Memory B cell (primary cell): ENCODE measurements around the gene GALNT14.
A peak's percentile ranks its signal among the peaks of the same experiment; 100 is the strongest.
"Not testable (repeated sequence)": the region's sequence is repeated elsewhere in the genome, so short reads cannot be mapped to it uniquely, and the experiment has no call there.

Experiments
- ATAC-seq: fragments of 150-1000 bp; cut with Tn5 transposase; 2 replicates; pipeline ENCODE4 v1.10.0; 2021; ENCODE audit warnings: low read depth, mild to moderate bottlenecking, moderate library complexity
- DNase-seq, 2 donors: peaks; one replicate each; pipeline ENCODE4 v3.0.0; 2022; ENCODE audit warnings: low spot score in 2 of 2
- H3K27ac Mint-ChIP-seq: one replicate; pipeline ENCODE4 v1.8.0; 2022; ENCODE audit warnings: mild to moderate bottlenecking, moderate library complexity, mixed read lengths
- H3K27me3 Mint-ChIP-seq: one replicate; pipeline ENCODE4 v1.8.0; 2022; ENCODE audit warnings: mixed read lengths
- H3K36me3 Mint-ChIP-seq: one replicate; pipeline ENCODE4 v1.8.0; 2022; ENCODE audit warnings: mild to moderate bottlenecking, mixed read lengths
- H3K4me1 Mint-ChIP-seq: one replicate; pipeline ENCODE4 v1.8.0; 2022; ENCODE audit warnings: mixed read lengths
- H3K4me3 Mint-ChIP-seq: one replicate; pipeline ENCODE4 v1.8.0; 2022; ENCODE audit warnings: mild to moderate bottlenecking, moderate library complexity, mixed read lengths
- H3K9me3 Mint-ChIP-seq: one replicate; pipeline ENCODE4 v1.8.0; 2022; ENCODE audit warnings: mixed read lengths

GALNT14 gene, protein sequence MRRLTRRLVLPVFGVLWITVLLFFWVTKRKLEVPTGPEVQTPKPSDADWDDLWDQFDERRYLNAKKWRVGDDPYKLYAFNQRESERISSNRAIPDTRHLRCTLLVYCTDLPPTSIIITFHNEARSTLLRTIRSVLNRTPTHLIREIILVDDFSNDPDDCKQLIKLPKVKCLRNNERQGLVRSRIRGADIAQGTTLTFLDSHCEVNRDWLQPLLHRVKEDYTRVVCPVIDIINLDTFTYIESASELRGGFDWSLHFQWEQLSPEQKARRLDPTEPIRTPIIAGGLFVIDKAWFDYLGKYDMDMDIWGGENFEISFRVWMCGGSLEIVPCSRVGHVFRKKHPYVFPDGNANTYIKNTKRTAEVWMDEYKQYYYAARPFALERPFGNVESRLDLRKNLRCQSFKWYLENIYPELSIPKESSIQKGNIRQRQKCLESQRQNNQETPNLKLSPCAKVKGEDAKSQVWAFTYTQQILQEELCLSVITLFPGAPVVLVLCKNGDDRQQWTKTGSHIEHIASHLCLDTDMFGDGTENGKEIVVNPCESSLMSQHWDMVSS

DNA sequence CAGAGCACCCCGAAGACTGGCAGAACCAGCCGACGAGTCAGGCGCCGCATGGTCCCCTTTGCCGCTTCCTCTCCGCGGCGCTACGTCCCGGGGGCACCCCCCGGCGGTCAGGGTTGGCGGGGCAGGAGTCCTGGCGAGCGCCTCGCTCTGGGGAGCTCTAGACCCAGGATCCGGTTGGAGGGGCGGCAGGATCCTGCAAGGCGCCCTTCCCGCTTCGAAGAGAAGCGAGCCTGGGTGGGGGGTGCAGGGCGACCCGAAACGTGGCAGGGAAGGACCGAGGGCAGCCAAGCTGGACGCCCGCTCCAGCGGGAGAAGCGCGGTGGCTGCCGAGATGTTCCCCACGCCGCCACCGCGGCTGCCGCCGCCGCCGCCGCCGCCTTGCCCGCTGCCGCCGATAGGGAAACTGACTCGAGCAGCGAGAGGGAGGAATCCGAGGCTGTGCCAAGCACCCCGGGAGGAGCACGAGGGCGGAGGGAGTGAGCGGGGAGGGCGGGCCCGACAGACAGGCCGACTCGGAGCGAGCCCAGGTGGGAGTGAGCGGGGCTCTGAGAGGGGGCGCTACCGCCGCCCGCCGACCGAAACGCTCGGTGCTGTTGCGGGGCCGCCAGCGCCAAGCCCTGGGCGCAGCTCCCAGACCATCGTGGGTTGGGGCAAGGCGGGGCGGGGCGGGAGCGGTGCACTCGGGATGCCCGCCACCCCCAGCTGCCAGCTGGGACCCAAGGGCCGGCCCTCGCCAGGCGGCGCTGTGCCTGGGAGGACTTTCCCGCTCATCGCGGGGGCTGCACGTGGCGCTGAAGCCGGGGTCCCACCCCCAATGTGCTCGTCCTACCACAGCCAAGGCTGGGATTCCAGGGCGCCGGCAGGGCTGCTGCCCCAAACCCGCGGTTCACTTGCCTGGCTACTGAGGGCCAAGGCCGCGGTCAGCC, at the start of gene GALNT14:
GALNT14 (minus strand) TSS at position 404 of the 926 bp plus-strand sequence; CDS start at position 50, 354 bp downstream.
- no peak within 1 kb of the TSS for H3K27ac Mint-ChIP-seq

DNA sequence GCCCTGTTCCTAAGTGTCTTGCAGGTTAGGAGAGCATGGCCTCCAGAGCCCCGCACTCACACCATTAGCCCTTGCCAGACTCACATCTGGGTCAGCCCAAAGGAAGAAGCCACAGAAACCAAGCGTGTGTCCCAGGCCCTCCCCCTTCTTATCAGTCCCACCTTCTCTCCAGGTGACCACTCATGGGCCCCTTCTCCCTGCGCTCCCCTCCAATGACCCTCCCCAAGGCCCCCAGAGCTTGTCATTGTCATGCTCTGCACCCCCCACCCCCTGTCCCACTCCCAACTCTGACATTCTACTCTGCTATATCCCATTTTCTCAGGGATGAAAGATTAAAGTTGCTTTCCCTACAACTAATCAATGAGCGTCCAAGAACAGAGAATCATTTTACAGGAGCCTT, 48.9 kb upstream of the GALNT14 start:
- Mint-ChIP-seq H3K9me3 (peaks cover 1% of the 10 kb centered on the region), H3K36me3 (peaks cover 31% of the 10 kb centered on the region), H3K27me3 (no peaks in the 10 kb centered on the region), H3K27ac (no peak overlapping the region), H3K4me1 (peaks cover 3% of the 10 kb centered on the region), H3K4me3 (no peak overlapping the region)
- no peak for DNase-seq
- ATAC-seq, result no peak

More for the DNA sequence above, at the start of gene GALNT14:
- peak; percentile 80 for ATAC-seq
- no peaks in the 10 kb centered on the region for H3K36me3 Mint-ChIP-seq
- H3K27me3 Mint-ChIP-seq, result peaks cover 3% of the 10 kb centered on the region
- H3K9me3 Mint-ChIP-seq, result no peaks in the 10 kb centered on the region
- peak; percentile 51 to 71 for DNase-seq
- peaks cover 6% of the 10 kb centered on the region for H3K4me1 Mint-ChIP-seq
- peak within 1 kb of the TSS; percentile 85 for H3K4me3 Mint-ChIP-seq

DNA sequence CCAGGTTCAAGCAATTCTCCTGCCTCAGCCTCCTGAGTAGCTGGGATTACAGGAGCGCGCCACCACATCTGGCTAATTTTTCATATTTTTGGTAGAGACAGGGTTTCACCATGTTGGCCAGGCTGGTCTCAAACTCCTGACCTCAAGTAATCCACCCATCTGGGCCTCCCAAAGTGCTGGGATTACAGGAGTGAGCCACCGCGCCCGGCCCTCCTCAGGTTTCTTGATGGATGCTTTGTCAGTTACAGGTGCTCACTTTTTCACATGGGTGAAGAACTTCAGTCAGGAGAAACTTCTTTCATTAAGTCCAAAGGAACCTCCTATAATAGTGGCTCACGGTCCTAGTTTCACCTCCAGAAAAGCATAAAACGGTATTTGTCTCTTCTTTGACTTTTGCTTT, 45.7 kb upstream of the GALNT14 start:
- not testable (repeated sequence) for ATAC-seq, DNase-seq
- peaks cover 20% of the 10 kb centered on the region for H3K36me3 Mint-ChIP-seq

DNA sequence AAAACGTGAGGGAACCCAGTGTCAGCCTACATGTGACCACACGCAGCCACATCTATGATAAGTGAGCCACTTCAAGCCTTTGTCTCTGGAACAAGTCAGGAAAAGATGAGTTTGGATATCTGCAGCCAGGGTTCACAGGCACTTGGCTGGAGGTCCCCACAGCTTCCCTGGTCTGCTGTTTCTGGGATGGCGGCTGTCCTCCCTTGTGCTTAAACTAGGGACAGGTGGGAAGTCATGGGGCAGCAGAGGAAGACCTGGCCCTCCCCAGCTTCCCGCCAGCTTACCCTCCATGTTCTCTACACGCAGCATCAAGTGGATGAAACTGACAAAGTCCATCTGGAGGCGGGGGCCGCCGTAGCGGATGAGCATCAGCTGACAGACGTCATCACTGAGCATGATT, 38.5 kb upstream of the GALNT14 start:
- Mint-ChIP-seq H3K4me1 (peaks cover 7% of the 10 kb centered on the region), H3K36me3 (peaks cover 4% of the 10 kb centered on the region), H3K27me3 (no peaks in the 10 kb centered on the region), H3K9me3 (peaks cover 1% of the 10 kb centered on the region), H3K4me3 (no peak overlapping the region), H3K27ac (no peak overlapping the region)
- ATAC-seq (no peak), DNase-seq (no peak)

More for the DNA sequence above, 45.7 kb upstream of the GALNT14 start:
- not testable (repeated sequence) for H3K9me3 Mint-ChIP-seq, H3K4me1 Mint-ChIP-seq, H3K27ac Mint-ChIP-seq, H3K4me3 Mint-ChIP-seq, H3K27me3 Mint-ChIP-seq

DNA sequence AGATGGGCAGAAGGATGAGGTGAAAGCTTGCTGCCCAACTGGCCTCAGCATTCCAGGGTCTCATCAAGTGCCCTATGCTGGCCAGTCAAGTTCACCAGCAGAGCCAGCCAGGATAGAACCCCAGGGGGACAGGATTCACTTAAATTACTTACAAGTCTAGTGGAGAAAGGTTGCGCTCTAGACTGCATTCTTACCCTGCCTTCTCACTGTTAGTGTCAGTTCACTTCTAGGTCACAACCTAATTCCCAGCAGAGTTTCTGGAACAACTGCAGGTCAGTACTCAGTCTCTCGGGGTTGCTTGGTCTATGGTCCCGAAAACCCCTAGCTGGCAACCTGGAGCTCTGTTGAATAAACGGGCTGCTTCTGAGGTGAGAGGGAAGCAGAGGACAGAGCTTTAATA, 32.9 kb upstream of the GALNT14 start:
- Mint-ChIP-seq H3K4me1 (peaks cover 22% of the 10 kb centered on the region), H3K27ac (no peak overlapping the region), H3K27me3 (peaks cover 1% of the 10 kb centered on the region), H3K4me3 (no peak overlapping the region), H3K36me3 (peaks cover 2% of the 10 kb centered on the region), H3K9me3 (peaks cover 1% of the 10 kb centered on the region)
- ATAC-seq (no peak), DNase-seq (no peak)

DNA sequence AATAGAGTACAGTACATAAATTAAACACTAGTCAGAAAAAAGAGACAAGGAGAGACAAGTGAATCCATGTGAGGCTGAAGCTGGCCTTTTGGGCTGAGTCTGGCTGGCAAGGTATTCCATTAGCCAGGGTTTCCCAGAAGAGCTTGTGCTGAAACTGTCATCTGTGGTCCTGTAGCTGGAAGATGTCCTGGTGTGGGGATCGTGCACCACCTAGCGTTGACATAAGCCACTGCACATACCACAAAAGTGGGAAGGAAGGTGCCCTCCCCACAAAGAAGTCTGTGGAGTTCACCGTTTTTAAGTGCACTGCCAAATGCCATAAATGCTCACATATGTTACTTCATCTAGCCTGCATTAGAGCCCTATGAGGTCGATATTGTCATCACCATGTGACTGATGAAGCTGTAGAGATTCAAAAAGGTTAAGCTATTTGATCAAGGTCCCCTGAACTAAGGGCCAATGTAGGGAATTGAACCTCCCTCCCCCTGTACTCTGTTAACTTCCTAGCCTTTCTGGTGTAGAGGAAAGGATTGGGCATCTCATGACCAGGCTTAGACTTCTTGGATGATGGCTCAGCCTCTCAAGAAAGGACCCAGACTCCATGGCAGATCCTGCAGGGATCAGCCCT, 31.9 kb upstream of the GALNT14 start:
- peaks cover 1% of the 10 kb centered on the region for H3K27me3 Mint-ChIP-seq

DNA sequence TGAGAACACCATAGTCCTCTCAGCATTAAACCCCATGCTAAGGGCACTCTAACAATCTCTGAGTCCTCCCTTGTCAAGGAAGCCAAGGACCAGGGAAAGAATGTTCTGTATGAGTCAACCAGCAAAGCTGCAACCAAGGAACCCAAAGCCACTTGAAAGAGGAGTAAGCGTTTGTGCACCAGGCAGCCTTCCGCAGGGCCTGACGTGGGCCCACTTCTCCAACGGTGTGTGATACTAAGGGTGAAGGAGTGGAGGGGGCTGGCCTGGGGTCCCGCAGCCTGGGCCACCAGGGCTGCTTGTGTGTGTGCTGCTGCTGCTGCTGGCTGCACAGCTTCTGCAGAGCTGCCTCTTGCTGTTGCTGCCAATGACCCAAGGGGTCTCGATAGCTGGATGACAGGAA, 30.1 kb upstream of the GALNT14 start:
- no peak for ATAC-seq
- H3K36me3 Mint-ChIP-seq, result peaks cover 2% of the 10 kb centered on the region
- no peak overlapping the region for H3K4me3 Mint-ChIP-seq
- peaks cover 29% of the 10 kb centered on the region for H3K4me1 Mint-ChIP-seq
- H3K27ac Mint-ChIP-seq, result no peak overlapping the region
- DNase-seq, result no peak
- peaks cover 3% of the 10 kb centered on the region for H3K27me3 Mint-ChIP-seq
- H3K9me3 Mint-ChIP-seq, result peaks cover 1% of the 10 kb centered on the region

More for the DNA sequence above, 31.9 kb upstream of the GALNT14 start:
- Mint-ChIP-seq H3K4me3 (no peak overlapping the region), H3K4me1 (peaks cover 25% of the 10 kb centered on the region), H3K9me3 (peaks cover 1% of the 10 kb centered on the region), H3K36me3 (peaks cover 2% of the 10 kb centered on the region), H3K27ac (no peak overlapping the region)
- DNase-seq (peak; percentile 53 to 61), ATAC-seq (peak; percentile 97)

DNA sequence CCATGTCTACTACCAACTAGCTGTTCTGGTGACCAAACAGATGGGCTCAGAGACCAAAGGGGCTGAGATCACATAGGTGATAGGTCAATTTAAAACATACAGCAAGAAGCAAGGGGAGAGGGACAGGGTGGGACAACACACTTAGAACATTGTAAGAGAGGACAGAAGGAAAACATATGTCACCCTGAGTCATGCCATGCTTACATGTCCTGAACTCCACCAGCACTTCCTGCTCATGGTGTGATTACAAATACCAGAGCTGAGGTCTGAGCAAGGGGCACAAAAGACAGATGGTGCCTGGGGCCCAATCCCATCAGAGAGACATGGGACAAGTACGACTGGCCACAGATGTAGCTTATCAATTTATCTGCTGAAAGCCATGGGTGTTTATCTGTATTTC, 28.7 kb upstream of the GALNT14 start:
- Mint-ChIP-seq H3K4me3 (no peak overlapping the region), H3K9me3 (no peaks in the 10 kb centered on the region), H3K27ac (no peak overlapping the region), H3K4me1 (peaks cover 24% of the 10 kb centered on the region), H3K27me3 (peaks cover 3% of the 10 kb centered on the region), H3K36me3 (no peaks in the 10 kb centered on the region)
- ATAC-seq, result no peak
- DNase-seq, result no peak

DNA sequence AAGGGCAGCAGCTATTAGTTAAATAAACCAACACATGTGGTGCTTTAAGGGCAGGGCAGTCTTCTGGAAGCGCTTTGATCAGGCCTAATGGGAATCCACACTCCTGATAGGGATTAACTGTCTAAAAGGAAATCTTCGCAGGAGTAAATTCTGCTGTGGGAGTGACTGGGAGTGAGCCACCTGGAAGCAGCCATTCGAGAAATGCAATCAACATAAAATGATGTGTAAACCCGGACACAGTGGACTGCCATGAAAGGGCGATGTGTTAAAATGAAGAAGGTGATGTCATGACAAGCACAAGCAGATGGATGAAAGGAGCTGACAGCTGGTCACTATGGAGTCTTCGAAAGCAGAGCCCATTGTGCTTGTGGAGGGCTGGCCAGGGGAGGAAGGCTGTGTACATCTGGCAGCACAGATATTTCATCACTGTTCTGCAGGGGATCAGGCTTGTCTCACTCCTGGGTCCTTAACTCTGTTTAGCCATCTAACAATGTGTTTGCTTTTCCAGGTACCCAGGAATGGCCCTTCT, 24.8 kb upstream of the GALNT14 start:
- Mint-ChIP-seq H3K36me3 (no peaks in the 10 kb centered on the region), H3K4me3 (no peak overlapping the region), H3K27ac (no peak overlapping the region), H3K9me3 (no peaks in the 10 kb centered on the region), H3K27me3 (peaks cover 3% of the 10 kb centered on the region), H3K4me1 (peaks cover 9% of the 10 kb centered on the region)
- ATAC-seq, result no peak
- no peak for DNase-seq

DNA sequence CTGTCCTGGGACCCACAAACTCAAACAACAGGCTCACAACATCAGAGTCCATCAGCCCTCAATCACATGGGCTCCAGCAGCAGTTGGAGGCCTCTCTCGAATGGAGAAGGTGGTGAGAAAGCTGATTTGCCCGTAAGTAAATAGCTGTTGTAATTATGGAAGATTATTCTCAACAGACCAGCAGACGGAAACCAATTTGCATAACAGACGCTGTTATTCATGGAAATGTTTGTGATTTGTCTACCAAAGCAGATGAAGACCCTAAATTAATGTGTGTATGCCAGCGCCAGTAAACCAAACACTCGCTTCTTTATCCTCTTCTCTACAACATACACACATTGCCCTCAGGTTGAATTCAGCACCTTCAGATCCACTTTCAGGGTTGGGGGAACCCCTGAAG, 23.4 kb upstream of the GALNT14 start:
- Mint-ChIP-seq H3K4me1 (peaks cover 13% of the 10 kb centered on the region), H3K9me3 (no peaks in the 10 kb centered on the region), H3K27ac (no peak overlapping the region)

DNA sequence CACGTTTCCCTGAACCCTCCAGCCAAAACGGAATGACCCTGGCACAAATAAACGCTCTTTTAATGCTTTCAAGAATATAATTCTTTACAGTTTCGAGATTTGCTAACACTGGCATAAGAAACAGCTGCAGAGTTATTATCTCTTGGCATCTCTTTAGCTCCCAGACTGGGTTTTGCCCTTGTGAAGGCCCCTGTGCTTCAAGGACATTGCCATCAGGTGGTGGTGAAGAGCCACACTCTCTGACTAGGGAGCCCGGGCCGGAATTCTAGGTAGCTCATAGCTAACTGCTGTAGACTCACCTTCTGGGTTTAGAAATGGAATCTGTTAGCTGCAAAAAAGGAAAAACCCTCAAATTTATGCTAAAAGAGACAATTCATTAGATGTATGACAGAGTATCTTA, 13.3 kb upstream of the GALNT14 start:
- no peak overlapping the region for H3K27ac Mint-ChIP-seq
- H3K4me1 Mint-ChIP-seq, result peaks cover 4% of the 10 kb centered on the region

More for the DNA sequence above, 23.4 kb upstream of the GALNT14 start:
- Mint-ChIP-seq H3K27me3 (peaks cover 2% of the 10 kb centered on the region), H3K4me3 (no peak overlapping the region), H3K36me3 (no peaks in the 10 kb centered on the region)
- ATAC-seq, result no peak
- no peak for DNase-seq

DNA sequence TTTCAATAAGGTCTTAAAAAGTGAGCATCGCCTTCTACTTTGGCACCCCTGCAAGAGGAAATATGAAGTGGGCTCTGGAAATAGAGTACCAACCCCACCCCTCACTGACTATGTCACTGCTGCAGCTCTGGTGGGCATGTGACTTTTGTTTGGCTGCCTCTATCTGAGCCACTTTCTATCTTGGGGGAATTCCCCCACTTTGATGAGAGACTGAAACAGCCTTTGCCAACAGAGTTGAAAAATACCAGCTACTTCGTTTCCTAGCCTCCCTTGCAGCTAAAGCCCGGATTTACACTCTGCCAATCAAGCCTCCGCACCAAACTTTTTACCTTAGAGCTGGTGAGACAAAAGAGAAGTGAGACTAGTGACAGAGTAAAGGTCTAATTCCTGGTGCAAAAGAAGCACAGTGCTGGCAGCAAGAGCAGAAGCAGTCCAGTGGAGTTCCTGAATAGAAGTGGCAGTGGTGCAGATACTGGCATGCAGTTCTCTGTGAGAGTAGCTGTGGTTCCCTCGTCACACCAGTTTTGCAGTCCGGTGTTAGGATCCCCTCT, 12.0 kb upstream of the GALNT14 start:
- Mint-ChIP-seq H3K36me3 (peaks cover 3% of the 10 kb centered on the region), H3K4me3 (no peak overlapping the region), H3K27me3 (no peaks in the 10 kb centered on the region), H3K27ac (peak overlapping the region; percentile 24), H3K4me1 (peaks cover 4% of the 10 kb centered on the region), H3K9me3 (peaks cover 1% of the 10 kb centered on the region)
- no peak for DNase-seq
- ATAC-seq, result peak; percentile 83

More for the DNA sequence above, 13.3 kb upstream of the GALNT14 start:
- no peaks in the 10 kb centered on the region for H3K27me3 Mint-ChIP-seq
- DNase-seq, result no peak
- peaks cover 3% of the 10 kb centered on the region for H3K36me3 Mint-ChIP-seq
- H3K4me3 Mint-ChIP-seq, result no peak overlapping the region
- no peak for ATAC-seq
- H3K9me3 Mint-ChIP-seq, result peaks cover 1% of the 10 kb centered on the region

DNA sequence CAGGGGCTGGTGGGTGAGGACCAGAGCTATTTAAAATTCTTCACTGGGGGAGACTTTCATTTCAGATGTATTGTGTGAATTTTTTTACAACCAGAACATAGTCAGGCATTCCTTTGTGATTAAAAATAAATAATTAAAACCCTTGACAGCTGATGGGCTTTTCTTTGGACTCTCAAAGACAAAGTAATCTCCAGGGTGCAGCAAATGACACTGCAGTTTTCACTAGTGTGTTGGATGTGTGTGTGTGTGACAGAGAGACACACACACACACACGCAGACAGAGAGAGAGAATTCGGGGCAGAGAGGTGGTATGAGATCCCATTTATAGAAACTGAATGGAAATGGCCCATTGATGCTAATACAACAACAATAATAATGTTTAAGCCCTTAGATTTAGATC, 10.3 kb upstream of the GALNT14 start:
- H3K9me3 Mint-ChIP-seq, result peaks cover 1% of the 10 kb centered on the region
- DNase-seq (no peak), ATAC-seq (no peak)
- peaks cover 4% of the 10 kb centered on the region for H3K4me1 Mint-ChIP-seq
- no peak overlapping the region for H3K27ac Mint-ChIP-seq
- no peak overlapping the region for H3K4me3 Mint-ChIP-seq
- H3K36me3 Mint-ChIP-seq, result no peaks in the 10 kb centered on the region
- no peaks in the 10 kb centered on the region for H3K27me3 Mint-ChIP-seq
